NCI-H2107 treated with DMSO at 0.1 percent for 48 hours (cell line): Measurements from ENCODE around the gene CXCL11.
A peak's percentile ranks its signal among the peaks of the same experiment; 100 is the strongest.
"Not testable (repeated sequence)": the region's sequence is repeated elsewhere in the genome, so short reads cannot be mapped to it uniquely, and the experiment has no call there.

Experiments used
- DNase-seq: peaks from one replicate; lab custom pipeline; 2025; ENCODE audit not compliant: unreplicated experiment; lab: John Stamatoyannopoulos, UW

The CXCL11 gene

GRCh38 chr4:76043306-76043705, 7.4 kb upstream of the CXCL11 start:
- DNase-seq: not testable (repeated sequence)

- not testable (repeated sequence) for DNase-seq
Measured at GRCh38 chr4:76042241-76042998, 6.5 kb upstream of the CXCL11 start.

- no peak for DNase-seq
Measured at GRCh38 chr4:76036855-76037254, 985 bp upstream of the CXCL11 start.

- no peak for DNase-seq
Measured at GRCh38 chr4:76035141-76035540, 729 bp downstream of the CXCL11 start.

DNA sequence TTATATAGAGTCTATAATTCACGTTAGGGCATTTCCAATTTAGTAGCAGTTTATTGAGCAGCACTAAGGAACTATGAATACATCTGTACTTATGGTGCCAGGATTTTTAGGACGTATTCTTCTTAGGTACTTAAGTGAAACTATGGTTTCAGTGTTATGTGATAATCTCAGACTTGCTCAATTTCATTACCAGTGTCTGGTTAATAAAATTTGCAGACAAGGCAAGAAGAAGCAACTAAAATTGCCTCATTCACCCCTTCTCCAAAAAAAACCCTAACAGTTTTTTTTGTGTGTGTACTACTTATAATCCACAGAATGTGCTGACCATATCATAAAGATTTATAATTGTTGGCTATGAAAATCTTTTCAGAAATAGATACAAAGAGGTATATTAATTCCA, 6.6 kb downstream of the CXCL11 start:
- no peak for DNase-seq

DNA sequence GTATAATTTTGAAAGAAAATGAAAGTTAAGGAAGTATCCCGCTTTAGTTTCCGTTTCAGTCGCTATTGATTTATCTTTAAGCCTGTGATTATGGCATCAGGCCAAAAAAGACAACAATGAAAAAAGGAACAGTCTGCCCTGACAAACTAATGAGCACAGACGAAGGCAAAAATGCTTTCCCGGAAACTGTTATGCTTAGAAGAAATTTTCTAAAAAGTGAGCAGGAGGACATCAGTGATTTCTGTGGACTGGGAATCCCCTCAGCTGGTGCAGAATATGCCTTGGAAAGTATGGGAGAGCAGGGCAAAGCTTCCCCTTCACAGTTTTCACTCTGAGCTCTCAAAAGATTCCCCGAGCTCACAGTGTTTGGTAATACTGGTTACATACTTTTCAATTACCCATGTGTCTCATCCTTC, 7.5 kb downstream of the CXCL11 start:
- DNase-seq: peak; percentile 5

GRCh38 chr4:76024065-76024464, 11.8 kb downstream of the CXCL11 start:
- DNase-seq: no peak

GRCh38 chr4:76023389-76023788, 12.5 kb downstream of the CXCL11 start, which contains the start of gene CXCL10:
Gene CXCL10, minus strand, starts transcription at chr4:76023497. Its CDS starts 66 bp downstream, at chr4:76023431.
- DNase-seq: no peak

DNA sequence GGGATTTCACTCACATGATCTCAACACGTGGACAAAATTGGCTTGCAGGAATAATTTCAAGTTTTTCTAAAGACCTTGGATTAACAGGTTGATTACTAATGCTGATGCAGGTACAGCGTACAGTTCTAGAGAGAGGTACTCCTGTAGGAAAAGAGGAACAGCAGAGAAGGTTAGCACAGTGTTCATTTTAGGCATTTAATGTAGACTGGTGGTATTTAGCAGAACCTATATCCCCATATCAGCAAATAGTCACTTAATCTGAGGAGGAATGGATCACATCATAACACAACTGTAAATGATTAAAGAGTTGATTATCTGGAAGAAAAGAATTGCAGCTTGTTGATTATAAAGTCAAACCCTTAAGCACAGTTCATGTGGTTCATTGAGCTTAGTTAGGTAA, 13.2 kb downstream of the CXCL11 start:
- DNase-seq: no peak

GRCh38 chr4:76022031-76022430, 13.8 kb downstream of the CXCL11 start:
- no peak for DNase-seq

GRCh38 chr4:76017056-76017686, 18.7 kb downstream of the CXCL11 start:
- DNase-seq: no peak

GRCh38 chr4:76016393-76016792, 19.5 kb downstream of the CXCL11 start:
- DNase-seq: no peak

- DNase-seq: no peak
Measured at GRCh38 chr4:76013540-76013939, 22.3 kb downstream of the CXCL11 start.

GRCh38 chr4:76012388-76012801, 23.5 kb downstream of the CXCL11 start:
- DNase-seq: no peak

DNA sequence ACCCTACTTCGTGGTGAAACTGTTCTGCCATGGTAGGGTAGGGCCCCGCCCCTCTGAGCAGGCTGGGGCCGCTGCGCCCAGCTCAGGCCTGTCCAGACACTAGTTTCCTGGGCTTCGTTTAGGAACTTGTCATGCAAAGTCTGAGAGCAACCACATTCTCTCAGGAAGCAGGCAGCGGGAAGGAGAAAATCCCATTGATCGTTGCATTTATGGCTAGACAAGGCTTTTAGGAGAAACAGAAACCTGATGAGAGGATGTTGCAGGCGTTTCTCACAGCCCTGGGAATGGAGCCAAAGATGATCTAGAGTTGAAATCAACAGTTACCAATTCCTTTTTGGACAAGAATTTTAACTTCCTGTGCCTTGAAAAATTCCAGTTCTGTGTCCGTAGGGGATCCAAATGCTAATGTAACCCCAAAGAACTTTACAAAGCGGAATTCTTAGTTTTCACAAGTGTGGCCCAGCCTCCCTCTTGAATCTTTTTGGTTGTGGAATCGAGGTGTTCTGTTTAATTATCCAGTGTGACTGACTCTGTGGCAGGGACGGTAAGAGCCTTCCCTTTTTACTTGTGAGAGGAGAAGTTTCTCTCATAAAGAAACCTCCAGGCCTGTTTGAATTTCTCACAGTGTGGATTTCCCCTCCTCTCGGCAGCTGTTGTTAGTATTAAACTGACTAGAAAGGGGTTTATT, 24.0 kb downstream of the CXCL11 start:
- no peak for DNase-seq

- no peak for DNase-seq
Measured at GRCh38 chr4:76011018-76011670, 24.7 kb downstream of the CXCL11 start.

GRCh38 chr4:76010576-76010975, 25.3 kb downstream of the CXCL11 start:
- no peak for DNase-seq

DNA sequence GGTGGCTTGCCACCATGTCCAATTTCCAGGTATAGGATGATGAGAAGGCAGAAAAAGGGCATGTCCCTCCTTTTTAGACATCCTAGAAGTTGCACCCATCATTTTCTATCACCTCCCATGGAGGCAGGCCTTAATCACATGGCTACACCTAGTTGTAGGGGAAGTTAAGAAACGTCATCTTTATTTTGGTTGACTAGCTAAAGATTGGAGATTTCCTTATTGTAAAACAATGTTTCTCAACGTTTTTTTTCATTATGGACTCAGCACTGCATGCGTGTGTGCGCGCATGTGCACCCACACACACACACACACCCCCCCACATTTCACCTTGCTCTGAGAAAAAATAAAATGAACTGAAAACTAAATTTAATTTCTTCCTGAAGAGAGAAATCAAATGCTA, 26.6 kb downstream of the CXCL11 start:
- DNase-seq: no peak

DNA sequence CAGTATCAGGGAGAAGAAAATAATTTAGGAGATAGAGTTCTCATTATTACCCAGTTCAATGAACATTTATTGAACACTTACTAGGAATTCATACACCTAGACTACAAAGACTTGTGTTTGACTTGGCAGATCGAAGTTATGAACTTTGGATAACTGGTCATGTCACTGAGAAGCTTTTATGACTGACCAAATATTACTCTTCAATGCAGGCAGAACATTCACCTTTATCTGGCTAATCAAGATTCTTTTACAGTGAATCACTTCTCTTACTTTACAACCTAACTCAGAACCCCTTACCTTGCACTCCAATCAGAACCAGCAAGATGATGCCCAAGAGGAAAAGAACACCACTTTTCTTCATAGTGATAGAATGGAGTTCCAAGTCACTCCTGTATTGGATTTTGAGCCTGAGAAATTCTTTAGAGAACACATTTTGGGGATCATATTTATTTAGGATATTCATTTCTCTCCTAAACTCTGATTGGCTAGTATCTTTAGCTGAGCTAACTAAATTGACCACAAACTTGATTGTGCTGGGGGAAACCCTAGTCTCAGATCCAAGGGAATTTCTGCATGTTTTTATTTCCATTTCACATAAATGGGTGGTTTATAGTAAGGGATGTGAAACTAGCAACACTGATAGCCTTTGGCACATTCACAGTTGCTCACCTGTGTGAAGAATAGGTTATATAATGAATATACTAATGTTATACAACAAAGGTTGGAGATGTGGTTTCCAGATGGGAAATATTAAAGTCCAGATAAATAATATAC, 28.6 kb downstream of the CXCL11 start, which contains the start of gene CXCL9:
Gene CXCL9 (minus strand): TSS at position 421 of the 774 bp plus-strand sequence. CDS start 60 bp downstream, at position 361.
- DNase-seq: no peak

DNA sequence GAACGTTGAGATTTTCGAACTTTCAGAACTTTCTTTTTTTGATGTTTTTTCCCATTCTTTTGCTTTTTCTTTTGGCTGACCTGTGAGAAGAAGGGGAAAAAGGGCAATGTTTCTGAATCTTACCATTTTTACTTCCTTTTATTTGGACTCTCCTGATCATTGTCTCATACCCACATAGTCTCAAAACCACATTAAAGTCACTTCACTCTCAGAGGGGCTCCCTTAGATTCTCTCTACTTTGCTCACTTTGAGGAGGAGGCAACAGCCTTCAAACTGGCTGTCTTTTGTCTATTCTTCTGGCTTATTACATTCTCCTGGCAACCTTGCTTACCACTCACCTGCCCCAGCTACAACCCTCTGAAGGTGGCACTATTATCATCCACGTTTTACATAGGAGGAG, 32.2 kb downstream of the CXCL11 start:
- no peak for DNase-seq

DNA sequence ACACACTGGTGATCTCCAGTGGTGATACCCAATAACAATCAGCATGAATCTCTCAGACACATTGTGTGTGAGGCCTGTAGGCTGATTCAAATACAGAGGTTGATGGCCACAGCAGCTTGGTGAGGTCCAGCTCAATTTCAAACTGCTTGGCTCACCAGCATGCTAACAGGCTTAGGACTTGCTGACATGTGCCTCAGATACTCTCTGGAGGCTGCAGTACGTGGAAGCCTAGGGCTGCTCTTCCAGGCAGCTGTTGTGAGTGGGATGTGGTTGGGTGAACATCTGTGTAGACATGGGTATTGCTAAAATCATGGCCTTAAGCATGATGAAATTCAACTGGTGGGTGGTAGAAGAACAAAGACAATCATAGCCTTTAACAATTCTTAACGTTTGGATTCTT, 32.8 kb downstream of the CXCL11 start:
- DNase-seq: no peak
